ENCODE data around the gene CALN1. TPM values are rescaled to one million over a fixed set of nuclear protein-coding genes. Genes with fewer than 3 reads are reported as not detected.

Gene CALN1
- total and polyA plus RNA-seq, 11 donors, result not detected

GRCh38 chr7:72435366-72435765, 23.2 kb upstream of the CALN1 start:
- H3K4me3 ChIP-seq, result no peak overlapping the region
- intact Hi-C loops (cut with DNase I), result no loop called here
- no peaks in the 10 kb centered on the region for H3K9me3 ChIP-seq
- H3K27ac ChIP-seq, result no peak overlapping the region
- TF ChIP-seq POLR2A (IDR thresholded peaks at IDR 0.05), result no peak
- TF ChIP-seq, protein P1, sequence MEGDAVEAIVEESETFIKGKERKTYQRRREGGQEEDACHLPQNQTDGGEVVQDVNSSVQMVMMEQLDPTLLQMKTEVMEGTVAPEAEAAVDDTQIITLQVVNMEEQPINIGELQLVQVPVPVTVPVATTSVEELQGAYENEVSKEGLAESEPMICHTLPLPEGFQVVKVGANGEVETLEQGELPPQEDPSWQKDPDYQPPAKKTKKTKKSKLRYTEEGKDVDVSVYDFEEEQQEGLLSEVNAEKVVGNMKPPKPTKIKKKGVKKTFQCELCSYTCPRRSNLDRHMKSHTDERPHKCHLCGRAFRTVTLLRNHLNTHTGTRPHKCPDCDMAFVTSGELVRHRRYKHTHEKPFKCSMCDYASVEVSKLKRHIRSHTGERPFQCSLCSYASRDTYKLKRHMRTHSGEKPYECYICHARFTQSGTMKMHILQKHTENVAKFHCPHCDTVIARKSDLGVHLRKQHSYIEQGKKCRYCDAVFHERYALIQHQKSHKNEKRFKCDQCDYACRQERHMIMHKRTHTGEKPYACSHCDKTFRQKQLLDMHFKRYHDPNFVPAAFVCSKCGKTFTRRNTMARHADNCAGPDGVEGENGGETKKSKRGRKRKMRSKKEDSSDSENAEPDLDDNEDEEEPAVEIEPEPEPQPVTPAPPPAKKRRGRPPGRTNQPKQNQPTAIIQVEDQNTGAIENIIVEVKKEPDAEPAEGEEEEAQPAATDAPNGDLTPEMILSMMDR (IDR thresholded peaks at IDR 0.05), result no peak
- H3K4me1 ChIP-seq, result peaks cover 0 to 3% (median 0%) of the 10 kb centered on the region in 12 donors
- ATAC-seq (peak in 1 of 4 donors; percentile 42), DNase-seq (peak in 4 of 5 donors; percentile 14 to 69 (median 48))
- H3K27me3 ChIP-seq, result peaks cover 0 to 9% (median 0%) of the 10 kb centered on the region in 9 donors
- 40 to 56% (median 45%) methylated on average over 11 to 15 of the region's 15 CpGs for WGBS, 4 donors
- no peaks in the 10 kb centered on the region for H3K36me3 ChIP-seq

GRCh38 chr7:72430531-72430930, 18.4 kb upstream of the CALN1 start:
- Histone ChIP-seq H3K27me3 (peaks cover 0 to 9% (median 0%) of the 10 kb centered on the region in 9 donors), H3K9me3 (no peaks in the 10 kb centered on the region), H3K36me3 (no peaks in the 10 kb centered on the region), H3K4me3 (no peak overlapping the region), H3K4me1 (no peaks in the 10 kb centered on the region), H3K27ac (no peak overlapping the region)
- no peak for ATAC-seq
- no peak for DNase-seq
- TF ChIP-seq, protein P1 (IDR thresholded peaks at IDR 0.05), result no peak
- no peak for TF ChIP-seq POLR2A (IDR thresholded peaks at IDR 0.05)
- 71 to 82% (median 78%) methylated on average over 4 to 7 of the region's 7 CpGs for WGBS, 4 donors
- intact Hi-C loops (cut with DNase I), result no loop called here

- DNase-seq, result no peak
- no peak for ATAC-seq
- Histone ChIP-seq H3K4me1 (no peaks in the 10 kb centered on the region), H3K9me3 (no peaks in the 10 kb centered on the region), H3K36me3 (no peaks in the 10 kb centered on the region), H3K27ac (no peak overlapping the region), H3K4me3 (no peak overlapping the region), H3K27me3 (peaks cover 0 to 9% (median 0%) of the 10 kb centered on the region in 9 donors)
- TF ChIP-seq POLR2A (IDR thresholded peaks at IDR 0.05), result no peak
- TF ChIP-seq, protein P1 (IDR thresholded peaks at IDR 0.05), result no peak
- 84 to 92% (median 92%) methylated on average over 5 of the region's 5 CpGs for WGBS, 4 donors
- intact Hi-C loops (cut with DNase I), result no loop called here
Measured at GRCh38 chr7:72429316-72429715, 17.2 kb upstream of the CALN1 start.

GRCh38 chr7:72416846-72417245, 4.7 kb upstream of the CALN1 start:
- Histone ChIP-seq H3K4me1 (no peaks in the 10 kb centered on the region), H3K36me3 (no peaks in the 10 kb centered on the region), H3K27ac (no peak overlapping the region), H3K4me3 (no peak overlapping the region), H3K9me3 (peaks cover 0 to 18% (median 0%) of the 10 kb centered on the region in 12 donors), H3K27me3 (no peaks in the 10 kb centered on the region)
- intact Hi-C loops (cut with DNase I), result no loop called here
- TF ChIP-seq POLR2A (IDR thresholded peaks at IDR 0.05), result no peak
- TF ChIP-seq, protein P1 (IDR thresholded peaks at IDR 0.05), result no peak
- WGBS, 4 donors, result 78 to 89% (median 84%) methylated on average over 8 of the region's 8 CpGs
- DNase-seq (no peak), ATAC-seq (no peak)

All from heart left ventricle (tissue), 16 donors.